Breast epithelium (tissue), 4 donors: ENCODE results near the gene ZNF74. TPM values are rescaled to one million over a fixed set of nuclear protein-coding genes. Genes with fewer than 3 reads are reported as not detected.

Source experiments
- DNase-seq, 2 donors: peaks; one replicate each; pipeline ENCODE4 v3.0.0-alpha.2; 2019; ENCODE audit warnings: low spot score in 2 of 2
- H3K27ac ChIP-seq, 2 donors: fragments of 200-600 bp; sonication (generic) in 1 of 2; one replicate each; pipeline ENCODE4 v1.5.1; 2016 to 2019; ENCODE audit warnings: mild to moderate bottlenecking in 1 of 2
- H3K27me3 ChIP-seq, 2 donors: fragments of 200-600 bp; sonication (generic) in 1 of 2; one replicate each; pipeline versions ENCODE4 v1.5.1 to v1.6.0; 2017 to 2019; ENCODE audit warnings: control low read depth in 1 of 2, mild to moderate bottlenecking in 1 of 2
- H3K36me3 ChIP-seq: fragments of 200-600 bp; one replicate; pipeline ENCODE4 v1.5.1; 2019
- H3K4me1 ChIP-seq, 2 donors: fragments of 200-600 bp; sonication (generic); one replicate each; pipeline ENCODE4 v1.5.1; 2016 to 2019; ENCODE audit warnings: control low read depth in 1 of 2
- H3K4me3 ChIP-seq, 3 donors: fragments of 200-600 bp; sonication (generic); 1 replicate in 2 of 3; 2 replicates in 1 of 3; pipeline ENCODE4 v1.5.1; 2016 to 2019; ENCODE audit warnings: mild to moderate bottlenecking in 3 of 3, moderate library complexity in 2 of 3
- H3K9me3 ChIP-seq, 2 donors: fragments of 200-600 bp; sonication (generic) in 1 of 2; one replicate each; pipeline ENCODE4 v1.5.1; 2016 to 2019; ENCODE audit warnings: control low read depth in 1 of 2
- CTCF ChIP-seq, 3 donors: fragments of 450-650 bp; IDR thresholded peaks; one replicate each; pipeline ENCODE4 v1.5.1; 2016 to 2017; ENCODE audit warnings: antibody characterized with exemption in 3 of 3, mild to moderate bottlenecking in 3 of 3, moderate library complexity in 3 of 3
- POLR2A ChIP-seq: fragments of 450-650 bp; IDR thresholded peaks from one replicate; pipeline ENCODE4 v1.6.1; 2016; ENCODE audit warnings: antibody characterized with exemption, mild to moderate bottlenecking, moderate library complexity
- POLR2AphosphoS5 ChIP-seq, 3 donors: sonication (generic); formaldehyde crosslinking; IDR thresholded peaks; one replicate each; pipeline ENCODE4 v1.6.1; 2017; ENCODE audit warnings: antibody characterized with exemption in 3 of 3
- intact Hi-C: fragments of 100-400 bp; cut with DNase I; formaldehyde crosslinking; loops from one replicate; pipeline ENCODE4 v1.15.1; 2023; ENCODE audit warnings: low total_unique reads
- total RNA-seq, 3 donors: library from RNA; depleted of rRNA; stranded (reverse); fragments of >200 nt; gene quantifications; one replicate each; pipeline ENCODE4 v1.1.0, GENCODE V29; 2016

Gene ZNF74
- total RNA-seq, 3 donors from 2014 or later: 4.8 to 11.5 (median 10.0) TPM

DNA sequence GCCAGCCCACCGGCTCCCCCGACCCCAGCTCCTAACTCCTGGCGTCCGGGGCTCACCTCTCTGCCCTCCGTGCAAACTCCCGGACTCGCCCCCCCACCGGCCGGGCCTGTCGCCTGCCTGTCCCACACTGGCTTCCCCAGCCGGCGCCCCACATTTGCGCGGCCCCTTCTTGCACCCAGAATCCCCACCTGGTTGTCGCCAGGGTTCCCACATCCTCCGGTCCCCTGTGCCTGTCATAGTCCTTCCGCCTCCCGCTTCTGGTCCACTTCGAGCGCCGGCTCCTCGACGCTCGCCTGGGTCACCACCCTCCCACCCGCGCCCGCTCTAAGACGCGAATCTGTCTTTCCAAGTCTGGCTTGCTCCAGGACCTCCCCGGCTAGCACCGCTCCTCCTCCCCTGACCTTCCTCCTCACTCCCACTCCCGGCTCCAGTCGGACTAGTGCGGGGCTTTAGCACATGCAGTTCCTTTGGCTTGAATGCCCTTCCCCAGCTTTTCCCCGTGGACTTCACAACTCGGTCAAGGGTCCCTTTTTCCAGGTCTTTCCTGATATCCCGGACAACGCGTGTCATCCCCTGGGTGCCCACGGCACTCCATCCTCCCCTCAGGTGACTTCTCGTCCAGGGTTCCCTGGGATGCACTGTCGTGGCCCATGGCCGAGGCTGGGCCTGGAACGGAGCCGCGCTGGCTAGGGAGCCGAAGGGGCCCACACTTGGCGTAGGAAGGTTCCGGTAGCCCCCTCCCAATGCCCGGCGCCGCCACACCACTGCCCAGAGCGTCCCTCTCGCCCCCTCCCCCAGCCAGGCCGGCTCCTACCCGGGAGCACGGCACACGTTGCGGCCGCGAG is 43.0 kb downstream of the ZNF74 start:
- H3K4me3 ChIP-seq: peak overlapping the region; percentile 62 to 87 (median 69)
- H3K9me3 ChIP-seq: no peaks in the 10 kb centered on the region
- no peaks in the 10 kb centered on the region for H3K4me1 ChIP-seq
- DNase-seq: no peak
- no peaks in the 10 kb centered on the region for H3K36me3 ChIP-seq
- TF ChIP-seq CTCF (IDR thresholded peaks at IDR 0.05) (no peak), POLR2AphosphoS5 (IDR thresholded peaks at IDR 0.05) (no peak), POLR2A (no peak)
- peak overlapping the region; percentile 36 to 97 for H3K27ac ChIP-seq
- intact Hi-C loops: no loop called here
- H3K27me3 ChIP-seq: peaks cover 0 to 9% of the 10 kb centered on the region in 2 donors

DNA sequence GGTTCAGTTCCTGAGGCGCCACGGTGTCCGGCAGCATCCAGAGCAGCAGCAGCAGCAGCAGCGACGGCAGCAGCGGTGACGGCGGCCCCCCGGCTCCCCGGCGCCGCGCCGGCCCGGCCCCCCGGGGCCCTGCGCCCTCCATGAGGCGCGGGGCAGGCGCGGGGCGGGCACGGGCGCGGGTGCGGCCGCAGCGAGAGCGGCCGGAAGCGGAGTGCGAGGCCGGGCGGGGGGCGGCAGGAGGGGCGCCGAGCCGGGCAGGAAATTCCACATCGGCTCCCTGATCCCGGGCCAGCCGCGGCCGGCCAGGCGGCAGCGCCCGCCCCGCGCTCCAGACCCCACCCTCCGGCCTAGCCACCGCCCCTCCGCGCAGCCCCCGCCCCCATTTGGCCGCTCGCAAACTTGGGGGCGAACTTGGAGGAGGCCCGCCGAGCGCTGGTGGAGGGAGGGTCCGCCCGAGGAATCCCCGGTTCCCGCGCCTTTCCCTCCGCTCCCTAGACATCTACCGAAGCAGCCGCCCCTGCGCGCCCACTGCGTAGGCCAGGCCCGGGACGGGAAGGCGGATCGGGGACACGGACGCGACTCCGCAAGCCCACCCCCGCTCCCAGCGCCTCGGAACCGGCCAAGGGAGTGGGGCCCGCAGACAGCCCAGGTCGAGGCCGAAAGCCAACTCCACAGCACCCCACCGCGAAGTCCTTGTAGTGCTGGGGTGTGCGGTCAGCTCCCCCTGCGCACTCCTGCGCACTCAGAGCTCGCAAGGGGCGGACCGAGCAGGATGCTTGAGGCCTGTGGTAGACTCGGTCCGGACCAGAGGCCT is 43.9 kb downstream of the ZNF74 start, which contains the start of gene SCARF2:
SCARF2 (minus strand) TSS at position 213 of the 814 bp plus-strand sequence; CDS start at position 142, 71 bp downstream.
- DNase-seq: no peak

GRCh38 chr22:20438427-20438677 is 44.4 kb downstream of the ZNF74 start:
- peak overlapping the region; percentile 85 to 97 for H3K27ac ChIP-seq
- H3K27me3 ChIP-seq: peaks cover 0 to 9% of the 10 kb centered on the region in 2 donors
- no peak for TF ChIP-seq POLR2AphosphoS5 (IDR thresholded peaks at IDR 0.05)
- TF ChIP-seq POLR2A: no peak
- no peak for TF ChIP-seq CTCF (IDR thresholded peaks at IDR 0.05)
- peak overlapping the region; percentile 62 to 87 (median 69) for H3K4me3 ChIP-seq
- intact Hi-C loops: no loop called here
- H3K4me1 ChIP-seq: no peaks in the 10 kb centered on the region
- H3K36me3 ChIP-seq: no peaks in the 10 kb centered on the region
- DNase-seq: no peak
- H3K9me3 ChIP-seq: no peaks in the 10 kb centered on the region

More for the DNA sequence above, 43.9 kb downstream of the ZNF74 start, which contains the start of gene SCARF2:
- TF ChIP-seq POLR2AphosphoS5 (IDR thresholded peaks at IDR 0.05) (peak in 1 of 3 donors; percentile 42), POLR2A (no peak)
- Histone ChIP-seq H3K4me1 (no peaks in the 10 kb centered on the region), H3K27ac (peak within 1 kb of the TSS; percentile 85 to 97), H3K36me3 (no peaks in the 10 kb centered on the region), H3K4me3 (peak within 1 kb of the TSS; percentile 62 to 87 (median 69)), H3K27me3 (peaks cover 0 to 9% of the 10 kb centered on the region in 2 donors), H3K9me3 (no peaks in the 10 kb centered on the region)
- intact Hi-C loops: no loop called here

- intact Hi-C loops: no loop called here
- no peak for TF ChIP-seq POLR2A
- TF ChIP-seq POLR2AphosphoS5 (IDR thresholded peaks at IDR 0.05): no peak
- TF ChIP-seq CTCF (IDR thresholded peaks at IDR 0.05): no peak
- Histone ChIP-seq H3K27me3 (peaks cover 0 to 9% of the 10 kb centered on the region in 2 donors), H3K27ac (peak overlapping the region; percentile 85 to 97), H3K9me3 (no peaks in the 10 kb centered on the region), H3K4me3 (peak overlapping the region; percentile 62 to 87 (median 69)), H3K4me1 (no peaks in the 10 kb centered on the region), H3K36me3 (no peaks in the 10 kb centered on the region)
- DNase-seq: no peak
These were observed 44.9 kb downstream of the ZNF74 start for GRCh38 chr22:20438678-20439492.

GRCh38 chr22:20439556-20439927 is 45.6 kb downstream of the ZNF74 start:
- intact Hi-C loops: no loop called here
- TF ChIP-seq POLR2A (no peak), POLR2AphosphoS5 (IDR thresholded peaks at IDR 0.05) (no peak), CTCF (IDR thresholded peaks at IDR 0.05) (no peak)
- H3K4me3 ChIP-seq: no peak overlapping the region
- DNase-seq: no peak
- peaks cover 0 to 9% of the 10 kb centered on the region in 2 donors for H3K27me3 ChIP-seq
- H3K9me3 ChIP-seq: no peaks in the 10 kb centered on the region
- peak overlapping the region in 1 of 2 donors; percentile 97 for H3K27ac ChIP-seq
- no peaks in the 10 kb centered on the region for H3K4me1 ChIP-seq
- no peaks in the 10 kb centered on the region for H3K36me3 ChIP-seq
